Neural cell (in vitro differentiated cells): ENCODE data around the gene MLIP. TPM values are rescaled to one million over a fixed set of nuclear protein-coding genes. Genes with fewer than 3 reads are reported as not detected.
"Not testable (repeated sequence)": the region's sequence is repeated elsewhere in the genome, so short reads cannot be mapped to it uniquely, and the experiment has no call there.

Experiments used
- H2AFZ ChIP-seq: fragments of 200-600, 300-800 bp; sonication (generic), shearing (Covaris generic); 2 replicates; pipeline ENCODE4 v1.6.0; 2014; ENCODE audit warnings: low read depth, mild to moderate bottlenecking, antibody characterized with exemption, low read length, moderate library complexity
- H3F3A ChIP-seq: fragments of 200-600 bp; shearing (Covaris generic); 2 replicates; pipeline ENCODE4 v1.6.1; 2016; ENCODE audit warnings: mild to moderate bottlenecking, moderate library complexity, mixed read lengths, antibody characterized with exemption, low read length; ENCODE audit not compliant: insufficient read depth, poor library complexity, severe bottlenecking
- H3K27ac ChIP-seq: fragments of 200-600, 300-800 bp; sonication (generic), shearing (Covaris generic); 2 replicates; pipeline ENCODE4 v1.5.1; 2014; ENCODE audit warnings: mild to moderate bottlenecking, low read length, moderate library complexity
- H3K27me3 ChIP-seq: fragments of 300-800, 200-600 bp; sonication (generic), shearing (Covaris generic); 2 replicates; pipeline ENCODE4 v1.6.0; 2014; ENCODE audit warnings: mild to moderate bottlenecking, low read depth, low read length, moderate library complexity; ENCODE audit not compliant: insufficient read depth
- H3K36me3 ChIP-seq: fragments of 300-800, 200-600 bp; sonication (generic), shearing (Covaris generic); 2 replicates; pipeline ENCODE4 v1.5.1; 2014; ENCODE audit warnings: mild to moderate bottlenecking, antibody characterized with exemption, low read length, moderate library complexity; ENCODE audit not compliant: insufficient read depth
- H3K4me2 ChIP-seq: fragments of 300-800, 200-600 bp; sonication (generic), shearing (Covaris generic); 2 replicates; pipeline ENCODE4 v1.6.0; 2014; ENCODE audit warnings: mild to moderate bottlenecking, low read length
- H3K4me3 ChIP-seq: fragments of 300-800, 200-600 bp; sonication (generic), shearing (Covaris generic); 2 replicates; pipeline ENCODE4 v1.5.1; 2014; ENCODE audit warnings: mild to moderate bottlenecking, low read length, moderate library complexity
- H3K79me2 ChIP-seq: fragments of 200-600 bp; shearing (Covaris generic); replicated peaks from 2 replicates; pipeline ENCODE4 v1.6.0; 2014; ENCODE audit warnings: mild to moderate bottlenecking, low read length, moderate library complexity; ENCODE audit not compliant: insufficient read depth
- H3K9ac ChIP-seq: fragments of 300-800, 200-600 bp; sonication (generic), shearing (Covaris generic); 2 replicates; pipeline ENCODE4 v1.6.1; 2016; ENCODE audit warnings: mild to moderate bottlenecking, low read length, mixed read lengths
- H3K9me2 ChIP-seq: fragments of 200-600 bp; shearing (Covaris generic); 2 replicates; pipeline ENCODE4 v1.6.1; 2016; ENCODE audit warnings: mild to moderate bottlenecking, low read length, mixed read lengths; ENCODE audit not compliant: insufficient read depth
- H3K9me3 ChIP-seq: fragments of 200-600, 300-800 bp; sonication (generic), shearing (Covaris generic); 2 replicates; pipeline ENCODE4 v1.6.1; 2016; ENCODE audit warnings: mild to moderate bottlenecking, mixed run types, low read length, moderate library complexity, mixed read lengths
- H4K20me1 ChIP-seq: fragments of 200-600 bp; shearing (Covaris generic); 2 replicates; pipeline ENCODE4 v1.6.1; 2016; ENCODE audit warnings: mild to moderate bottlenecking, mixed run types; ENCODE audit not compliant: insufficient read depth
- CTCF ChIP-seq: fragments of 450-650 bp; IDR thresholded peaks from 2 replicates; pipeline ENCODE4 v1.5.1; 2014; ENCODE audit warnings: antibody characterized with exemption, mild to moderate bottlenecking, moderate library complexity; ENCODE audit not compliant: poor library complexity, severe bottlenecking
- EP300 ChIP-seq: fragments of 450-650 bp; conservative IDR thresholded peaks from 2 replicates; pipeline ENCODE4 v1.6.1; 2014; ENCODE audit warnings: antibody characterized with exemption, mild to moderate bottlenecking, moderate library complexity; ENCODE audit not compliant: poor library complexity, severe bottlenecking
- EZH2 ChIP-seq: fragments of 200-600, 300-800 bp; shearing (Covaris generic), sonication (generic); IDR thresholded peaks from 2 replicates; pipeline ENCODE4 v1.6.1; 2014; ENCODE audit warnings: antibody characterized with exemption, low read length, borderline replicate concordance, mild to moderate bottlenecking; ENCODE audit not compliant: insufficient read depth, poor library complexity, severe bottlenecking
- MXI1 ChIP-seq: fragments of 450-650 bp; conservative IDR thresholded peaks from 2 replicates; pipeline ENCODE4 v1.6.1; 2014; ENCODE audit warnings: antibody characterized with exemption, mild to moderate bottlenecking; ENCODE audit not compliant: poor library complexity, severe bottlenecking
- RAD21 ChIP-seq: fragments of 450-650 bp; conservative IDR thresholded peaks from 2 replicates; pipeline ENCODE4 v1.6.1; 2014; ENCODE audit warnings: antibody characterized with exemption, mild to moderate bottlenecking, moderate library complexity
- REST ChIP-seq: IDR thresholded peaks from 2 replicates; pipeline ENCODE4 v1.6.1; 2012; ENCODE audit warnings: borderline replicate concordance
- SMC3 ChIP-seq: fragments of 450-650 bp; conservative IDR thresholded peaks from 2 replicates; pipeline ENCODE4 v1.6.1; 2014; ENCODE audit warnings: antibody characterized with exemption, mild to moderate bottlenecking, moderate library complexity; ENCODE audit not compliant: poor library complexity
- TAF1 ChIP-seq: IDR thresholded peaks from 2 replicates; pipeline ENCODE4 v1.6.1; 2012; ENCODE audit warnings: low read depth
- polyA plus RNA-seq: library from polyadenylated mRNA; depleted of rRNA; stranded (reverse); fragments of >200 nt; gene quantifications from 2 replicates; pipeline ENCODE4 v1.2.3, GENCODE V29; 2014

MLIP gene
- polyA plus RNA-seq, 1 donor from 2014 or later: not detected

GRCh38 chr6:54248319-54248718, 137.1 kb downstream of the MLIP start:
- Histone ChIP-seq H4K20me1 (no peaks in the 10 kb centered on the region), H3K9me3 (no peaks in the 10 kb centered on the region), H3K4me3 (no peak overlapping the region), H3F3A (no peaks in the 10 kb centered on the region), H3K4me2 (no peak overlapping the region), H3K79me2 (no peaks in the 10 kb centered on the region), H3K36me3 (no peaks in the 10 kb centered on the region), H3K9me2 (no peaks in the 10 kb centered on the region), H3K27ac (no peak overlapping the region), H3K27me3 (no peaks in the 10 kb centered on the region), H3K9ac (no peak overlapping the region), H2AFZ (no peak overlapping the region)
- no peak for TF ChIP-seq CTCF
- TF ChIP-seq EZH2: no peak
- TF ChIP-seq RAD21: no peak
- no peak for TF ChIP-seq TAF1

GRCh38 chr6:54248994-54249393, 137.8 kb downstream of the MLIP start:
- no peak for TF ChIP-seq EP300
- no peak for TF ChIP-seq SMC3
- TF ChIP-seq EZH2: no peak
- TF ChIP-seq REST: no peak
- TF ChIP-seq CTCF: no peak
- TF ChIP-seq RAD21: no peak
- no peak for TF ChIP-seq MXI1
- H3K4me3 ChIP-seq: no peak overlapping the region
- no peaks in the 10 kb centered on the region for H3K79me2 ChIP-seq
- no peak overlapping the region for H3K27ac ChIP-seq
- no peak overlapping the region for H2AFZ ChIP-seq
- H4K20me1 ChIP-seq: no peaks in the 10 kb centered on the region
- no peaks in the 10 kb centered on the region for H3K36me3 ChIP-seq
- no peaks in the 10 kb centered on the region for H3K9me3 ChIP-seq
- H3F3A ChIP-seq: no peaks in the 10 kb centered on the region
- H3K9me2 ChIP-seq: no peaks in the 10 kb centered on the region
- no peaks in the 10 kb centered on the region for H3K27me3 ChIP-seq
- H3K4me2 ChIP-seq: no peak overlapping the region
- H3K9ac ChIP-seq: no peak overlapping the region

GRCh38 chr6:54249812-54250211, 138.6 kb downstream of the MLIP start:
- H3K9me2 ChIP-seq, H3K4me3 ChIP-seq, H3K9ac ChIP-seq: not testable (repeated sequence)

More at GRCh38 chr6:54249812-54250211, 138.6 kb downstream of the MLIP start:
- not testable (repeated sequence) for H2AFZ ChIP-seq, H4K20me1 ChIP-seq, H3K79me2 ChIP-seq, H3K27me3 ChIP-seq, H3K36me3 ChIP-seq, H3F3A ChIP-seq, H3K27ac ChIP-seq, H3K9me3 ChIP-seq, H3K4me2 ChIP-seq
